Measurements from ENCODE around the gene OCA2. TPM values are rescaled to one million over a fixed set of nuclear protein-coding genes. Genes with fewer than 3 reads are reported as not detected.
"Not testable (repeated sequence)": the region's sequence is repeated elsewhere in the genome, so short reads cannot be mapped to it uniquely, and the experiment has no call there.

OCA2 gene
- total RNA-seq, 1 experiment from 2014 or later = 0.09 TPM

DNA sequence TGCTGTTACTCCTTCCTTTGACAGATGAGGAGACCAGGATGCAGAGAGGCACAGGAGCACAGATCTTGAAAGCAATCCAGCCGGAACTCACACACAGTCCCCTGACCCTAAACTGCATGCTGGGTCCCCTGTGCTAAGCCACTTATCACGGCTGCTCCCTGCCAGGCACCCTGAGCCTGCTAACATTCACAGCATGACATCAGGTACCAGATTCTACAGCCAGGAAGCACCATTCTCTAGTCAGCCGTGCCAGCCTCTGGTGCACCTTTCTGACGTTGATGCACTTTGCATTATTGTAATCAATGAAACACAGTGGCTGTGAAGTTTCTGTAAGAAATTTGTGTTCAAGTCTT, 247.3 kb downstream of the OCA2 start:
- no peak for DNase-seq (ENCODE audit: low spot score)
- Histone ChIP-seq H3K36me3 (ENCODE audit: insufficient read depth, low read length, poor library complexity, severe bottlenecking) (no peaks in the 10 kb centered on the region), H3K27ac (ENCODE audit: low read depth, low read length, poor library complexity, severe bottlenecking) (no peak overlapping the region), H3K27me3 (replicated peaks; ENCODE audit: insufficient read depth, low read depth, low read length, poor library complexity) (no peaks in the 10 kb centered on the region), H3K9me3 (ENCODE audit: low read depth, low read length, poor library complexity, severe bottlenecking) (peaks cover 62% of the 10 kb centered on the region), H3K4me1 (ENCODE audit: insufficient read depth, low read length, poor library complexity, severe bottlenecking) (no peaks in the 10 kb centered on the region), H3K4me3 (ENCODE audit: low read depth, low read length, poor library complexity, severe bottlenecking) (no peak overlapping the region)
- ChIA-PET POLR2A (ENCODE audit: low non-redundant PET) (no interaction called here), CTCF (no interaction called here)
- no TSS peak for BruUV-seq (replicated peaks)
- TF ChIP-seq CTCF (conservative IDR thresholded peaks at IDR 0.05; ENCODE audit: low read depth, low read length) = no peak
- no peak for TF ChIP-seq EZH2 (IDR thresholded peaks at IDR 0.05; ENCODE audit: borderline replicate concordance, low read depth, low read length, poor library complexity, severe bottlenecking)
- intact Hi-C loops (cut with micrococcal nuclease; ENCODE audit: unreplicated experiment) = no loop called here

- Histone ChIP-seq H3K4me3 (ENCODE audit: low read depth, low read length, poor library complexity, severe bottlenecking) (no peak overlapping the region), H3K27me3 (replicated peaks; ENCODE audit: insufficient read depth, low read depth, low read length, poor library complexity) (no peaks in the 10 kb centered on the region), H3K4me1 (ENCODE audit: insufficient read depth, low read length, poor library complexity, severe bottlenecking) (no peaks in the 10 kb centered on the region), H3K36me3 (ENCODE audit: insufficient read depth, low read length, poor library complexity, severe bottlenecking) (no peaks in the 10 kb centered on the region), H3K9me3 (ENCODE audit: low read depth, low read length, poor library complexity, severe bottlenecking) (peaks cover 61% of the 10 kb centered on the region), H3K27ac (ENCODE audit: low read depth, low read length, poor library complexity, severe bottlenecking) (no peak overlapping the region)
- ChIA-PET CTCF (no interaction called here), POLR2A (ENCODE audit: low non-redundant PET) (no interaction called here)
- no peak for TF ChIP-seq CTCF (conservative IDR thresholded peaks at IDR 0.05; ENCODE audit: low read depth, low read length)
- TF ChIP-seq EZH2 (IDR thresholded peaks at IDR 0.05; ENCODE audit: borderline replicate concordance, low read depth, low read length, poor library complexity, severe bottlenecking) = no peak
- intact Hi-C loops (cut with micrococcal nuclease; ENCODE audit: unreplicated experiment) = no loop called here
- no peak for DNase-seq (ENCODE audit: low spot score)
- BruUV-seq (replicated peaks) = no TSS peak
Measured at GRCh38 chr15:27850981-27851857, 247.9 kb downstream of the OCA2 start.

GRCh38 chr15:27850050-27850449, 249.1 kb downstream of the OCA2 start:
- H3K9me3 ChIP-seq (ENCODE audit: low read depth, low read length, poor library complexity, severe bottlenecking) = peaks cover 51% of the 10 kb centered on the region
- H3K27ac ChIP-seq (ENCODE audit: low read depth, low read length, poor library complexity, severe bottlenecking) = no peak overlapping the region
- no peaks in the 10 kb centered on the region for H3K36me3 ChIP-seq (ENCODE audit: insufficient read depth, low read length, poor library complexity, severe bottlenecking)
- intact Hi-C loops (cut with micrococcal nuclease; ENCODE audit: unreplicated experiment) = no loop called here
- CTCF ChIA-PET = no interaction called here
- DNase-seq (ENCODE audit: low spot score) = no peak
- BruUV-seq (replicated peaks) = no TSS peak
- H3K4me1 ChIP-seq (ENCODE audit: insufficient read depth, low read length, poor library complexity, severe bottlenecking) = no peaks in the 10 kb centered on the region
- POLR2A ChIA-PET (ENCODE audit: low non-redundant PET) = no interaction called here
- no peak for TF ChIP-seq CTCF (conservative IDR thresholded peaks at IDR 0.05; ENCODE audit: low read depth, low read length)
- no peak for TF ChIP-seq EZH2 (IDR thresholded peaks at IDR 0.05; ENCODE audit: borderline replicate concordance, low read depth, low read length, poor library complexity, severe bottlenecking)
- no peaks in the 10 kb centered on the region for H3K27me3 ChIP-seq (replicated peaks; ENCODE audit: insufficient read depth, low read depth, low read length, poor library complexity)
- H3K4me3 ChIP-seq (ENCODE audit: low read depth, low read length, poor library complexity, severe bottlenecking) = no peak overlapping the region

DNA sequence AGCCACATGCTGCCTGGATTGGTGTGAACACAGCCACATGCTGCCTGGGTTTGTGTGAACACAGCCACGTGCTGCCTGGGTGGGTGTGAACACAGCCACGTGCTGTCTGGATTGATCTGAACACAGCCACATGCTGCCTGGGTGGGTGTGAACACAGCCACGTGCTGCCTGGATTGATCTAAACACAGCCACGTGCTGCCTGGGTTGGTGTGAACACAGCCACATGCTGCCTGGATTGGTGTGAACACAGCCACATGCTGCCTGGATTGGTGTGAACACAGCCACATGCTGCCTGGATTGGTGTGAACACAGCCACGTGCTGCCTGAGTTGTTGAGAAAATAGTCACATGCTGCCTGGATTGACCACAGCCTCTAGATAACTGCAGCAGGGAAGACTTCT, 250.2 kb downstream of the OCA2 start:
- H3K9me3 ChIP-seq (ENCODE audit: low read depth, low read length, poor library complexity, severe bottlenecking) = peaks cover 46% of the 10 kb centered on the region
- intact Hi-C loops (cut with micrococcal nuclease; ENCODE audit: unreplicated experiment); DNase-seq (ENCODE audit: low spot score); CTCF ChIA-PET; H3K36me3 ChIP-seq (ENCODE audit: insufficient read depth, low read length, poor library complexity, severe bottlenecking); H3K27ac ChIP-seq (ENCODE audit: low read depth, low read length, poor library complexity, severe bottlenecking); BruUV-seq (replicated peaks); H3K27me3 ChIP-seq (replicated peaks; ENCODE audit: insufficient read depth, low read depth, low read length, poor library complexity); H3K4me1 ChIP-seq (ENCODE audit: insufficient read depth, low read length, poor library complexity, severe bottlenecking); POLR2A ChIA-PET (ENCODE audit: low non-redundant PET); H3K4me3 ChIP-seq (ENCODE audit: low read depth, low read length, poor library complexity, severe bottlenecking): not testable (repeated sequence)
